ENCODE data around the gene RUNDC3A.
"Not testable (repeated sequence)": the region's sequence is repeated elsewhere in the genome, so short reads cannot be mapped to it uniquely, and the experiment has no call there.

The RUNDC3A gene

GRCh38 chr17:44343510-44344209, 35.3 kb downstream of the RUNDC3A start:
- DNase-seq (ENCODE audit: low read depth), result no peak

- peak; percentile 97 for DNase-seq (ENCODE audit: low read depth)
Observed at GRCh38 chr17:44344939-44345453, 36.6 kb downstream of the RUNDC3A start, which contains the start of gene GRN. Gene GRN (plus strand): TSS chr17:44345302. CDS start chr17:44349165, 3,863 bp downstream.

GRCh38 chr17:44345454-44346026, 37.1 kb downstream of the RUNDC3A start:
- DNase-seq (ENCODE audit: low read depth), result peak; percentile 29

- DNase-seq (ENCODE audit: low read depth), result no peak
Observed at GRCh38 chr17:44346064-44346844, 37.9 kb downstream of the RUNDC3A start.

DNA sequence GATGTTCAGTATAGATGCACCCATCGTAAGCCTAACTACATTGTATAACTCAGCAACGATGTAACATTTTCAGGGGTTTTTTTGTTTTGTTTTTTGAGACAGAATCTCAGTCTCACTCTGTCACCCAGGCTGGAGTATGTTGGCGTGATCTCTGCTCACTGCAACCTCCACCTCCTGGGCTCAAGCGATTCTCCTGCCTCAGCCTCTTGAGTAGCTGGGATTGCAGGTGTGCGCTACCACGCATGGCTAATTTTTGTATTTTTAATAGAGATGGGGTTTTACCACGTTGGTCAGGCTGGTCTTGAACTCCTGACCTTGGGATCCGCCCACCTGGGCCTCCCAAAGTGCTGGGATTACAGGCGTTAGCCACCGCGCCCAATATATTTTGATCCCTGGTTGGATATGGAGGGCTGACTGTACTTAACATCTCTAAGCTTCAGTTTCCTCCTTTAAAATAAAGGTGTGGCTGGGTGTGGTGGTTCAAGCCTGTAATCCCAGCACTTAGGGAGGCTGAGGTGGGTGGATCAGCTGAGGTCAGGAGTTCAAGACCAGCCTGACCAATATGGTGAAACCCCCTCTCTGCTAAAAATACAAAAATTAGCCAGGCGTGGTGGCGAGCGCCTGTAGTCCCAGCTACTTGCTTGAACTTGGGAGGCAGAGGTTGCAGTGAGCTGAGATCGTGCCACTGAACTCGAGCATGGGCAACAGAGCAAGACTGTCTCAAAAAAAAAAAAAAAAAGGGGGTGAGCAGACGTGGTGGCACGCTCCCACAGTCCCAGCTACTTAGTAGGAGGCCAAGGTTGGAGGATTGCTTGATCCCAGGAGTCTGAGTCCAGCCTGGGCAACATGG, 39.0 kb downstream of the RUNDC3A start:
- DNase-seq (ENCODE audit: low read depth), result not testable (repeated sequence)

DNA sequence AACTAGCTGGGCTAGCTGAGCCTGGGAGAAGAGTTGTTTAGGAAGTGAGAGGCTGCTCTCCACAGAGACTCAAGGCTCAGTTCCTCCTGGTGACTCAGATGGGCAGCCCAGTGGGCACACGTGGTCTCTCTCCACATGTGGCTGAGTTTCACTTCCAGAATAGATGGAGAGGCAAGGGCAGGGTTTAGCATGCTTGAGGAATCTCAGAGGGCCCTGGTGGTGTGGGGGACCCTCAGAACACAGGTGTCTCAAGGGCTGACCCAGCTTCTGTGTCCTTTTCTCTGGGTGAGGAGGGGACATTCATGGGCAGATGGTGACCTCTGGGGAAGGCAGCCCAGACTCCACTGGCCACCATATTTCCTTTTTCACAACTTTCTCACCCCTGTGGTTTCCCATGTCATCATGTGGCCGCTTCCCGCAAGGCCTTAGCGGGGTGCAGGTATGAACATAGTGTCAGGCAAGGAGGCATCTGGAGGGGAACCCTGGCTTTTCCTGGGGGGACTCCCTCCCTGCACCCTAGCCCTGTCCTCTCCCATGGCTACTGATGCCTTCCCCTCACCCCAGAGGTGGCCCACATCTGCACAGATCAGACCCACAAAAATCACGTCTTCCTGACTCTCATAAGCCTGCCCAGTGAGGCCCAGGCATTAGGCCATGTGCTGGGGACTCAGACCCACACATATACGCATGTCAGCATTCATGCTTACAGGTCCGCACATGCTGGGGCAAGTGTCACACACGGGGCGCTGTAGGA, 40.0 kb downstream of the RUNDC3A start:
- DNase-seq (ENCODE audit: low read depth), result no peak

DNA sequence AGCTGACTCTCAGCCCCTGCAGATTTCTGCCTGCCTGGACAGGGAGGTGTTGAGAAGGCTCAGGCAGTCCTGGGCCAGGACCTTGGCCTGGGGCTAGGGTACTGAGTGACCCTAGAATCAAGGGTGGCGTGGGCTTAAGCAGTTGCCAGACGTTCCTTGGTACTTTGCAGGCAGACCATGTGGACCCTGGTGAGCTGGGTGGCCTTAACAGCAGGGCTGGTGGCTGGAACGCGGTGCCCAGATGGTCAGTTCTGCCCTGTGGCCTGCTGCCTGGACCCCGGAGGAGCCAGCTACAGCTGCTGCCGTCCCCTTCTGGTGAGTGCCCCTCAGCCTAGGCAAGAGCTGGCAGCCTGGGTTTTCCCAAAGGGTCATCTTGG, 40.6 kb downstream of the RUNDC3A start:
- no peak for DNase-seq (ENCODE audit: low read depth)

GRCh38 chr17:44349553-44350070, 41.2 kb downstream of the RUNDC3A start:
- DNase-seq (ENCODE audit: low read depth), result no peak

DNA sequence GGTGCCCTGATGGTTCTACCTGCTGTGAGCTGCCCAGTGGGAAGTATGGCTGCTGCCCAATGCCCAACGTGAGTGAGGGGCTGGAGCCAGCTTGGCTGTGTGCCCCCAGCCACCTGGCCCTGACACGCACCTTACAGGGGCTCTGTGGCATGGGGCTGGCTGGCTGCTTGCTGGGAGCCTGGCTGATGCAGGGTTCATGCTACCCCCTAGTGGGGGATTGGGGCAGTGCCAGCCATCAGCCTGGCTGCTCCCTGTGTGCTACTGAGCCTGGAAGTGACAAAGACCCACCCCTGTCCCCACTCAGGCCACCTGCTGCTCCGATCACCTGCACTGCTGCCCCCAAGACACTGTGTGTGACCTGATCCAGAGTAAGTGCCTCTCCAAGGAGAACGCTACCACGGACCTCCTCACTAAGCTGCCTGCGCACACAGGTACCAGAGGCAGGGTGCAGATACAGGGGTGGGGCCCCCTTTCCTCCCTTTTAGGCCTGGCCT, 42.4 kb downstream of the RUNDC3A start:
- DNase-seq (ENCODE audit: low read depth), result no peak

DNA sequence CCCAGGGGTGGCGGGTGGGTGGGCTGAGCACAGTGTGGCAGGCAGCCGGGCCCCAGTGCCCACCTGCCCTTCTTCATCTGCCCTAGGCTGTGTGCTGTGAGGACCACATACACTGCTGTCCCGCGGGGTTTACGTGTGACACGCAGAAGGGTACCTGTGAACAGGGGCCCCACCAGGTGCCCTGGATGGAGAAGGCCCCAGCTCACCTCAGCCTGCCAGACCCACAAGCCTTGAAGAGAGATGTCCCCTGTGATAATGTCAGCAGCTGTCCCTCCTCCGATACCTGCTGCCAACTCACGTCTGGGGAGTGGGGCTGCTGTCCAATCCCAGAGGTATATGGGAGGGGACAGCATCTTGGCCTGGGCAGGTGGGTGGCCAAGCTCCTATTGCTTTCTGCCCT, 43.1 kb downstream of the RUNDC3A start:
- no peak for DNase-seq (ENCODE audit: low read depth)

DNA sequence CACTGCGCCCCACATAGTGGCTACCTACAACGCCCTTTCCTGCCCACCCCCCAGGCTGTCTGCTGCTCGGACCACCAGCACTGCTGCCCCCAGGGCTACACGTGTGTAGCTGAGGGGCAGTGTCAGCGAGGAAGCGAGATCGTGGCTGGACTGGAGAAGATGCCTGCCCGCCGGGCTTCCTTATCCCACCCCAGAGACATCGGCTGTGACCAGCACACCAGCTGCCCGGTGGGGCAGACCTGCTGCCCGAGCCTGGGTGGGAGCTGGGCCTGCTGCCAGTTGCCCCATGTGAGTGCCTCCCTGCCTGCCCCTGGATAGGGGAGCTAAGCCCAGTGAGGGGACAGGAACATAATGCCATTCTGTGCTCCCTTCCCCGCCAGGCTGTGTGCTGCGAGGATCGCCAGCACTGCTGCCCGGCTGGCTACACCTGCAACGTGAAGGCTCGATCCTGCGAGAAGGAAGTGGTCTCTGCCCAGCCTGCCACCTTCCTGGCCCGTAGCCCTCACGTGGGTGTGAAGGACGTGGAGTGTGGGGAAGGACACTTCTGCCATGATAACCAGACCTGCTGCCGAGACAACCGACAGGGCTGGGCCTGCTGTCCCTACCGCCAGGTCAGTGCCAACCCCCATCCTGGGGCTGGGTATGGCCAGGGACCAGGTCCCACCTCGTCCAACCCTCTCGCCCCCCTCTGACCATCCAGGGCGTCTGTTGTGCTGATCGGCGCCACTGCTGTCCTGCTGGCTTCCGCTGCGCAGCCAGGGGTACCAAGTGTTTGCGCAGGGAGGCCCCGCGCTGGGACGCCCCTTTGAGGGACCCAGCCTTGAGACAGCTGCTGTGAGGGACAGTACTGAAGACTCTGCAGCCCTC, 43.8 kb downstream of the RUNDC3A start:
- DNase-seq (ENCODE audit: low read depth), result no peak

DNA sequence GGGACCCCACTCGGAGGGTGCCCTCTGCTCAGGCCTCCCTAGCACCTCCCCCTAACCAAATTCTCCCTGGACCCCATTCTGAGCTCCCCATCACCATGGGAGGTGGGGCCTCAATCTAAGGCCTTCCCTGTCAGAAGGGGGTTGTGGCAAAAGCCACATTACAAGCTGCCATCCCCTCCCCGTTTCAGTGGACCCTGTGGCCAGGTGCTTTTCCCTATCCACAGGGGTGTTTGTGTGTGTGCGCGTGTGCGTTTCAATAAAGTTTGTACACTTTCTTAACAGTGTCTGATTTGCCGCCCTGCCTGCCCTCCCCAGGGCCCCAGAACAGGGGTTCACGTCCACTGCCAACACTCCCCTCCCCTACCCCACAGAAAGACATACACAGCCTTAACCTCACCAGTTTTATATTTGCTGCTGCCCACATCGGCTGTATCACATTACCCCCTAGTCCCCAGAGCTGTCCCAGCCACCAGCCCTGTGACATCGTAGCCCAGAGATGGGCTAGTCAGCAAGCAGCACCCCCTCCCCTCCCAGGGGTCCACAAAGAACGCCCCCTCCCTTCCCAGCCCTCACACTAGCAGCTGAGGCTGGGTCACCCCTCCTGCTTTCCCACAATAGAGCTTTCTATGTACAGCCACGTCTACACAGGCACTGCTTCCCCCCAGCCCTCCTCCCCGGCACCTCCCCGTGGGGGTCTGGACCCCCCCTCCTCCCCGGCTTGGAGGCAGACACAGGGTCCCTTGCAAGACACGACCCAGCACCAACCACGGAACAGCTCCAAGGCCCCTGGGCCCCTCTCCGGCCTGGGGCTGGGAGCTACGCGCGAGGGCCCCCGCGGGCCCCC, 44.6 kb downstream of the RUNDC3A start:
- DNase-seq (ENCODE audit: low read depth), result no peak

DNA sequence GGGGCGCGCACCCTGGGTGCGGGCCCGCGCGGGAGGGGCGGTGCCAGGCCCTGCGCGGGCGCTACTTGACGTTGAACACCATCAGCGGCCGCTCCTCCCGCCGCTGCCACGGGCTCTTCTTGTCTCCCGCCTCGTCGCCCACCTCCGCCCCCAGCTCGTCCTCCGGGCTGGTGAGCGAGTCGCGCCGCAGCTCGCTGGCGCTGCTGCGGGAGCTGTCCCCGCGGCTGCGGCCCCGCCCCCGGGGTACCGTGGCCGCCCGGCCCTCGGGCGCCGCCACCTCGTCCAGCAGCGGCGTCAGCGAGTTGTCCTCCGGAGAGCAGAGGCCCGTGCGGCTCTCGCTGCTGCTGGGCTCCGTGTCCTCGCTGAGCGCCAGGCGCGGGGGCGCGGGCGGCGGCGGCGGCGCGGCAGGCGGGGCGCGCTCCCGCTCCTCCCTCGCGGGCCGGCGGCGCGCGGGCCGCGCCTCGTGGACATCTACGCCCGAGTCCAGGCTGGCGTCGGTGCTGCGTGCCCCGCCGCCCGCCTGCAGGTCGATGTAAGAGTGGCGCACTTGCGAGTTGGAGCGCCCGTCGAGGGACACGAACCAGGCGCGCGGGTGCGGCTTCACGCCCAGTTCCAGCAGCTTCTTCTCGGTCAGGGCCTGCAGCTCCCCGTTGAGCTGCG, 45.4 kb downstream of the RUNDC3A start:
- no peak for DNase-seq (ENCODE audit: low read depth)

- no peak for DNase-seq (ENCODE audit: low read depth)
Observed at GRCh38 chr17:44354582-44355561, 46.5 kb downstream of the RUNDC3A start.

DNA sequence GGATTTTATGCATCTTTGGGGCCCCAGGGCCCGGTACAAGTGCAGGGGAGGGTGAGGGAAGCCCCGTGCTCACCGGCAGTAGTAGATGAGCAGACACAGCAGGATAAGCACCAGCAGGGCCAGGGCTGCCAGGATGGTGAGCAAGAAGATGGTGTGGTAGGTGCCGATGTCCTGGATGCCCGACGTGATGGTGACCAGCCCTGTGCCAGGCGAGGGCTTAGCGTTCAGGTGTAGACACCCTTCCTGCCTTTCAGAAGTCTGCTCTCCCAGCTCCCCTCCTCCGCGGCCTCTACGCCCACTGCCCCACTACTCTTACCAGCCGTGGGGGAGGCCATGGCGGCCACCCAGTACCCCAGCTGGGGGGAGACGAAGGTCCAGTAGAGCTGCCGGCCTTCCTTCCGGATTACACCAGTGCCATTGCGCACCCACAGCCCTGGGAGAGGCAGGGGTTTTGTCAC, 47.3 kb downstream of the RUNDC3A start:
- no peak for DNase-seq (ENCODE audit: low read depth)

DNA sequence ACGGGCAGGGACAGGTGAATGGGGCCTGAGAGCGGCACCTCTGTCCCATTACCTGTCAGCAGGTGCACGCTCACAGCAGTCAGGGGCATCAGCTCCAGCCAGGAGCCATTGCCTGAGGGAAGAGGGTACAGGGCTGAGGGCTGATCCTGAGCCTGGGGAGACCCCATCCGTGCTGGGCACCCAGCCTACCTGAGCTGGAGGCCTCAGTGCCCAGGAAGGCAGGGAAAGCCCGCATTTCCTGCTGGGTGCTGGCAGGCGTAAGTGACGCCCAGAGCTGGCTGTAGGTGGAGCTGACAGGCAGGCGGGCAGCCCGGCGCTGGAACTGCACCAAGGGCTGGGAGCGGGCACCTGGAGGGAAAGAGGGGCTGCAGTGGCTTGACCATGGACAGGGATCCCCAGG, 47.8 kb downstream of the RUNDC3A start:
- DNase-seq (ENCODE audit: low read depth), result no peak

GRCh38 chr17:44358066-44358465, 49.7 kb downstream of the RUNDC3A start:
- DNase-seq (ENCODE audit: low read depth), result no peak
